ENCODE data around the gene MAK. TPM values are rescaled to one million over a fixed set of nuclear protein-coding genes. Genes with fewer than 3 reads are reported as not detected.
"Not testable (repeated sequence)": the region's sequence is repeated elsewhere in the genome, so short reads cannot be mapped to it uniquely, and the experiment has no call there.

MAK gene
- total RNA-seq, 1 experiment from 2014 or later, result 0.10 TPM

GRCh38 chr6:10779076-10779475 lies 59.3 kb downstream of the MAK start:
- no peak for DNase-seq (ENCODE audit: low spot score)

DNA sequence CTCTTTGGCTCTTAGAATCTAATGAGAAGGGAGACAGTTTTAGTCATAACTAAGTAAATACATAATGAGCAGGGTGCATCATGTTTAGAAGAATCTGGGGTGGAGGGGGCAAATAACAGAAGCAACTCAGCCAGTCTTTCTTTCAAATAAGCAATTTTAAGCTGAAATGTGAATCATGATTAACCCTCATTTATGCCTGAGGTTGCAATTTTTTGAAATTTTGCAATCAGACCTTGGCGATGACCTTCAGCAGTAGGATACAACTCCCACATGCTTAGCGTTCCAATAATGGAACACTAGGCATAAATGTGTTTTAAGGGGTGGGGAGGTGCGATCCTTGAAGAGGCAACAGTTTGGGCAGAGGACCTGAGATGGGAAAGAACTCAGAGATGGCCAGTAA lies 60.1 kb downstream of the MAK start:
- DNase-seq (ENCODE audit: low spot score), result no peak

- no peak for DNase-seq (ENCODE audit: low spot score)
Measured at GRCh38 chr6:10771371-10771894, 66.9 kb downstream of the MAK start.

DNA sequence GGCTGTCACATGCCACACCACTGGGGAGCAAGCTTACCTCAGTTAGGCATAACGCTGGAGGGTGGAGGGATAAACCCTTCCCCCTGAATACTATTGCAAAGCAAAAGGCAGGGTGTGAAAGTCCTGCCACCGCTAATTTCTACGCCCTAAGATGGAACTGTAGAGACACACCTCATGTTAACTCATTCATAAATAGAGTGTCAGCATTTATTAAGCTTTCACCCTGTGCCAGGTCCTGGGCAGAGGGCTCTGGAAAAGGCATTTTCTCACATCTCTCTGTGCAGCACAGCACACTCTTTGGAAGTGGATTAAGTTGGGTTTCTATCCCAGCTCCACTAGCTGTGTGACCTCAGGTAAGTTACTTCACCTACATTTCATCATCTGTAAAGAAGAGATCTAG lies 68.9 kb downstream of the MAK start:
- DNase-seq (ENCODE audit: low spot score), result no peak

GRCh38 chr6:10763006-10763405 lies 75.3 kb downstream of the MAK start:
- no peak for DNase-seq (ENCODE audit: low spot score)

DNA sequence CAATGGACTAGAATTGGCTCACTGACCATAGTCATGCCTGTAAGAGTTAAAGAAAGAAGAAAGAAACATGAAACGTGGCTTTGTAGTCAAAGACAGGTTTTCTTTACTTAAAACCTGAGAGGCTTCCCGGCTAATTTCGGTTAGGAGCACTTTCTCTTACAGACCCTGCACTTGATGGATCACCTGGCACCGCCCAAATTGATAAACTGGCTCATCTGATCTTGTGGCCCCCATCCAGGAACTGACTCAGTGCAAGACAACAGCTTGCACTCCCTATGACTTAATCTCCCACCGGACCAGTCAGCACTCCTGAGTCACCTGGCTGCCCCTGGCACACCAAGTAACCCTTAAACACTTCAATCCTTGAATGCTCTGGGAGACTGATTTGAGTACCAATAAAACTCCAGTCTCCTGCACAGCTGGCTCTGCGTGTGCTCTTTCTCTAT lies 78.4 kb downstream of the MAK start:
- DNase-seq (ENCODE audit: low spot score), result peak; percentile 44

GRCh38 chr6:10759312-10759839 lies 79.0 kb downstream of the MAK start:
- peak; percentile 80 for DNase-seq (ENCODE audit: low spot score)

DNA sequence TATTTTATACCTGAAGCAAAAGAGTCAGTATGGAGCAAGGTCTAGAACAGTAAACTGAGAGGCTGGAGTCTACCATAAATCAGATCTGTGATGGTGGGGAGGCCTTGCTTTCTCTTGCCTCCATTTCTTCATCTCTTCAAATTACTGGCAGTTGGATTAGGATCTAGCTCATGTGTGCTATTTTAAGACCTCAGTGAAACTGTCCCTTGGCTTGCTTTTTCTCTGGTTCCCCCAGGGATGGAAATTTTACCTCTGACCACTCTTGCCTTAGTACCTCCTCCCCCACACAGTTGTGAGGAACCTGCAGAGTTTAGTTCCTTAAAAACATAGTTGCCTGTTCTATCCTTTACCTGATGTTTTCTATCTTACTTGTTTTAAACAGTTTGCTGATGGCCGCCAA lies 82.3 kb downstream of the MAK start:
- no peak for DNase-seq (ENCODE audit: low spot score)

GRCh38 chr6:10751757-10752156 lies 86.6 kb downstream of the MAK start:
- not testable (repeated sequence) for DNase-seq (ENCODE audit: low spot score)

DNA sequence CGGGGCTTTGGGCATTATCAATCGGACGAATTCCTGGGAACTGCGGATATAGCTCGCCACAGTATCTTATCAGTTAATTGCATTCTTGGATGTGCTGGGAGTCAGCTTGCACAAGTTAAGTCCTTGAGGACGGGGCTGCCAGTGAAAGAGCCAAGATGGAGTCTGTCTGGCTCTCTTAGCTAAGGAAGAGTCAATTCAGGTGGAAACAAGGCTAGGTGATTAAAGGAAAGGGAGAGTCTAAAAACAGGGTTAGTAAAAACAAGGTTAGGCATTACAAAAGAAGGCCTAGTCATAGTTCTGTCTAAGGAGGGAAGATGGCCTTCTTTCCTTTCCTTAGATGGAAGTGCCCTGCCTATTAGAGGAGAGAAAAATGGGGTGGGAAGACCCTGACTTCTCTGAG lies 87.8 kb downstream of the MAK start:
- not testable (repeated sequence) for DNase-seq (ENCODE audit: low spot score)

GRCh38 chr6:10749734-10750133 lies 88.6 kb downstream of the MAK start:
- DNase-seq (ENCODE audit: low spot score), result no peak

DNA sequence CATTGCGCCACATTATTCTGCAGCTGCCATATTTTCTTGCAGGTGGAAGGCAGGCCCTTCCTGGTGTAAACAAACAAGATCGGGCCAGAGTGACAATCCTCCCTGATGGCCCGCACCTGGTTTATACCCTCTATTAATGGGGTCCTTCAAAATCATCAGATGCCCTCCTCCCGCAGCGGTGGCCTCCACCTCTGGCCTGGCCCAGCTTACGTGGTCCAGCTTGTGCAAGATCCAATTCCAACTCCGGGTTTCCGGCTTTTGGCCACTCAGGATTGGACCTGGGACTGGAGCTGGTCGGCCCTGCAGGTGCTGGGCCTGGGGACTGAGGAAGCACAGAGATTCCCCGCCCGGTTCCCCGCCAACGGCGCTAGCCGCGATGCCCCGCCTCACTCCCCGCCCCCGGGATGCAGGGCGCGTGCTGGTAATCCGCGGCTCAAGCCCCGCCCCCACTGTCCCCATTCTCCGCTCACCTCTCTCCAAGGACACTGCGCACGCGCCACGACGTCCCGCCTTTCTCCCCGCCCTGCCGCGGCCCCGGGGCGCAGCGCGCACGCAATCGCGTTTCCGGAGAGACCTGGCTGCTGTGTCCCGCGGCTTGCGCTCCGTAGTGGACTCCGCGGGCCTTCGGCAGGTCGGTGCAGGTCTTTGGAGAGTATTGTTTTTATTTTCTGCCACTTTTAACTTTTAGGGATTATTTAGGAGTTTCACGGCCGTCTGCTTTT lies 90.9 kb downstream of the MAK start, which contains the start of gene TMEM14B:
Gene TMEM14B, plus strand, starts transcription at position 555 of the 722 bp plus-strand sequence. CDS start 1,441 bp downstream, outside the sequence.
- DNase-seq (ENCODE audit: low spot score), result peak; percentile 95

DNA sequence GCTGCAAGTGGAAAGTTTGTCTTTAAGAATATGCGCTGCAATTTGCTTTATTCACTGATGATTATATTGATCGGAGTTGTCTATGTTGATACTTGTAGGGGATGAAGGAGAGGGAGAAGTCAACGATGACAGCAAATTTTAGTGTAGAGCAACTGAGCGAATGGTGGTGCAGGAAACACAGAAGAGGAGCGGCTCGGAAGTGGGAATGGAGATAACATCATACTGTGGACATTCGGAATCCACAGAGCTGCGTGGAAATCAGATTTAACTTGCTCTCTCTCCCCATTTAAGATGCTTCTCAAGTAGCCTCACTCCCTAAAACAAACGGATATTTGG lies 91.5 kb downstream of the MAK start:
- DNase-seq (ENCODE audit: low spot score), result no peak

DNA sequence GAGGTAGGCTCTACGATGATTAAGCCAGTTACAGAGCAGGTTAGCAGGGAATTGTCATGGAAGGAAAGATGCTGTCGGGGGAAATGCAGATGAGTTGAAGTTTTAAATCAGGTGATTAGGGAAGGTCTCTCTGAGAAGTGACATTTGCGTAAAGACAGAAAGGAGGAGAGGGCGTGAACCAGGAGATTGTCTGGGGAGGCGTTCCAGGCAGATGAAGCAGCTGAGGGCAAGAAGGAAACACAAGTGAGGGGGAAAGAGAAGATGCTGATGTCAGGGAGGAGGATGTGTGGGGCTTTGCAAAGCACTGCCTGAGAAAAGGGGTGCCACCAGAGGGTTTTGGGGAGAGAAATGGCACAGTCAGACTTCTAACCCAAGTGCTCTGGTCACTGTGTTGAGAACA lies 93.2 kb downstream of the MAK start:
- no peak for DNase-seq (ENCODE audit: low spot score)

GRCh38 chr6:10743515-10743914 lies 94.8 kb downstream of the MAK start:
- no peak for DNase-seq (ENCODE audit: low spot score)

DNA sequence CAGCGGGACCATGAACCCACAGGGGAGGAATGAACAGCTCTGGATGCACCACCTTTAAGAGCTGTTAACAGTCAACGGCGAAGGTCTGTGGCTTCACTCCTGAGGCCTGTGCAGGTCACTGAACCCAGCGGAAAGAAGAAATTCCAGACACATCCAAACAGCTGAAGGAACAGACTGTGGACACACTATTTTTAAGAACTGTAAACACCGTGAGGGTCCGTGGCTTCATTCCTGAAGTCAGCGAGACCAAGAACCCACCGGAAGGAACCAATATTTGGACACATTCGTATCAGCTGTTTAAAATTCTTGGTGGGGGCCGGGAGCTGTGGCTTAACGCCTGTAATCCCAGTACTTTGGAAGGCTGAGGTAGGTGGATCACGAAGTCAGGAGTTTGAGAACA lies 96.1 kb downstream of the MAK start:
- no peak for DNase-seq (ENCODE audit: low spot score)

GRCh38 chr6:10741643-10742042 lies 96.7 kb downstream of the MAK start:
- not testable (repeated sequence) for DNase-seq (ENCODE audit: low spot score)

GRCh38 chr6:10740061-10740460 lies 98.3 kb downstream of the MAK start:
- DNase-seq (ENCODE audit: low spot score), result no peak

DNA sequence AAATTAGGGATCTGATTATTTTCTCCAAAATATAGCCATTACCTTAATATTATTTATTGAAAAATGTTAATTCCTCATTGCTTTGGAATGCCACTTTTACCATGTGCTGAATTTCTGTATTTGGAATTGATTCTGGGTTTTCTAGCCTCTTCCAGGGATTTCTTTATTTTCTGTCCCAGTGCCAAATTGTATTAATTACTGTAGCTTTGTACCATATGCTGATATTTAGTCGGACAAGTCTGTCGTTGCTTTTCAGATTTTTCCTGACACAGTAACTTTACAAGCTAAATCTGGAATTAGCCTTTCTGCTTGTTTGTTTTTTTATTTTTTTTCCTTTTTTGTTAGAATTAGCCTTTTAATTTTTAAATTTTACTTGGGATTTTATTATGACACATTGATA lies 101.6 kb downstream of the MAK start:
- DNase-seq (ENCODE audit: low spot score), result no peak

- no peak for DNase-seq (ENCODE audit: low spot score)
Measured at GRCh38 chr6:10733863-10734262, 104.5 kb downstream of the MAK start.

GRCh38 chr6:10733151-10733715 lies 105.1 kb downstream of the MAK start:
- no peak for DNase-seq (ENCODE audit: low spot score)

GRCh38 chr6:10730254-10730653 lies 108.1 kb downstream of the MAK start:
- no peak for DNase-seq (ENCODE audit: low spot score)

GRCh38 chr6:10725716-10726115 lies 112.6 kb downstream of the MAK start:
- DNase-seq (ENCODE audit: low spot score), result no peak

Data from H4 (cell line).